GM21423 (cell line): ENCODE measurements around the gene ANTXR1.

ENCODE experiments used
- ATAC-seq: cut with Tn5 transposase; IDR thresholded peaks from one replicate; pipeline ENCODE4 v1.9.1; 2021; ENCODE audit warnings: mild to moderate bottlenecking, moderate library complexity; ENCODE audit not compliant: unreplicated experiment

ANTXR1 gene

GRCh38 chr2:69092857-69093256, 79.9 kb downstream of the ANTXR1 start:
- no peak for ATAC-seq

- no peak for ATAC-seq
Observed at GRCh38 chr2:69095305-69095704, 82.3 kb downstream of the ANTXR1 start.

GRCh38 chr2:69096326-69097095, 83.5 kb downstream of the ANTXR1 start:
- ATAC-seq = no peak

GRCh38 chr2:69097148-69097610, 84.2 kb downstream of the ANTXR1 start:
- no peak for ATAC-seq

- ATAC-seq = no peak
Observed at GRCh38 chr2:69097891-69098655, 85.1 kb downstream of the ANTXR1 start.

GRCh38 chr2:69099541-69099940, 86.6 kb downstream of the ANTXR1 start:
- no peak for ATAC-seq

GRCh38 chr2:69100220-69100723, 87.3 kb downstream of the ANTXR1 start:
- ATAC-seq = no peak

GRCh38 chr2:69102041-69102593, 89.1 kb downstream of the ANTXR1 start:
- no peak for ATAC-seq

GRCh38 chr2:69103419-69103818, 90.4 kb downstream of the ANTXR1 start:
- ATAC-seq = no peak

- no peak for ATAC-seq
Observed at GRCh38 chr2:69104261-69104660, 91.3 kb downstream of the ANTXR1 start.

- ATAC-seq = no peak
Observed at GRCh38 chr2:69109255-69109654, 96.3 kb downstream of the ANTXR1 start.

GRCh38 chr2:69111076-69111475, 98.1 kb downstream of the ANTXR1 start:
- no peak for ATAC-seq

- no peak for ATAC-seq
Observed at GRCh38 chr2:69113627-69114026, 100.6 kb downstream of the ANTXR1 start.

GRCh38 chr2:69114534-69114933, 101.6 kb downstream of the ANTXR1 start:
- no peak for ATAC-seq

GRCh38 chr2:69116438-69116837, 103.5 kb downstream of the ANTXR1 start:
- no peak for ATAC-seq

- ATAC-seq = no peak
Observed at GRCh38 chr2:69118609-69119008, 105.6 kb downstream of the ANTXR1 start.

GRCh38 chr2:69119104-69119894, 106.3 kb downstream of the ANTXR1 start:
- no peak for ATAC-seq

GRCh38 chr2:69122271-69122670, 109.3 kb downstream of the ANTXR1 start:
- no peak for ATAC-seq

GRCh38 chr2:69123182-69123581, 110.2 kb downstream of the ANTXR1 start:
- no peak for ATAC-seq

- no peak for ATAC-seq
Observed at GRCh38 chr2:69124343-69124742, 111.4 kb downstream of the ANTXR1 start.

GRCh38 chr2:69125816-69126215, 112.8 kb downstream of the ANTXR1 start:
- ATAC-seq = no peak
